ENCODE measurements around the gene RASGRP4. TPM values are rescaled to one million over a fixed set of nuclear protein-coding genes. Genes with fewer than 3 reads are reported as not detected.
"Not testable (repeated sequence)": the region's sequence is repeated elsewhere in the genome, so short reads cannot be mapped to it uniquely, and the experiment has no call there.

RASGRP4 gene, protein sequence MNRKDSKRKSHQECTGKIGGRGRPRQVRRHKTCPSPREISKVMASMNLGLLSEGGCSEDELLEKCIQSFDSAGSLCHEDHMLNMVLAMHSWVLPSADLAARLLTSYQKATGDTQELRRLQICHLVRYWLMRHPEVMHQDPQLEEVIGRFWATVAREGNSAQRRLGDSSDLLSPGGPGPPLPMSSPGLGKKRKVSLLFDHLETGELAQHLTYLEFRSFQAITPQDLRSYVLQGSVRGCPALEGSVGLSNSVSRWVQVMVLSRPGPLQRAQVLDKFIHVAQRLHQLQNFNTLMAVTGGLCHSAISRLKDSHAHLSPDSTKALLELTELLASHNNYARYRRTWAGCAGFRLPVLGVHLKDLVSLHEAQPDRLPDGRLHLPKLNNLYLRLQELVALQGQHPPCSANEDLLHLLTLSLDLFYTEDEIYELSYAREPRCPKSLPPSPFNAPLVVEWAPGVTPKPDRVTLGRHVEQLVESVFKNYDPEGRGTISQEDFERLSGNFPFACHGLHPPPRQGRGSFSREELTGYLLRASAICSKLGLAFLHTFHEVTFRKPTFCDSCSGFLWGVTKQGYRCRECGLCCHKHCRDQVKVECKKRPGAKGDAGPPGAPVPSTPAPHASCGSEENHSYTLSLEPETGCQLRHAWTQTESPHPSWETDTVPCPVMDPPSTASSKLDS
- 1 to 10 TPM; 1.0 to 1.3 TPM for total RNA-seq

DNA sequence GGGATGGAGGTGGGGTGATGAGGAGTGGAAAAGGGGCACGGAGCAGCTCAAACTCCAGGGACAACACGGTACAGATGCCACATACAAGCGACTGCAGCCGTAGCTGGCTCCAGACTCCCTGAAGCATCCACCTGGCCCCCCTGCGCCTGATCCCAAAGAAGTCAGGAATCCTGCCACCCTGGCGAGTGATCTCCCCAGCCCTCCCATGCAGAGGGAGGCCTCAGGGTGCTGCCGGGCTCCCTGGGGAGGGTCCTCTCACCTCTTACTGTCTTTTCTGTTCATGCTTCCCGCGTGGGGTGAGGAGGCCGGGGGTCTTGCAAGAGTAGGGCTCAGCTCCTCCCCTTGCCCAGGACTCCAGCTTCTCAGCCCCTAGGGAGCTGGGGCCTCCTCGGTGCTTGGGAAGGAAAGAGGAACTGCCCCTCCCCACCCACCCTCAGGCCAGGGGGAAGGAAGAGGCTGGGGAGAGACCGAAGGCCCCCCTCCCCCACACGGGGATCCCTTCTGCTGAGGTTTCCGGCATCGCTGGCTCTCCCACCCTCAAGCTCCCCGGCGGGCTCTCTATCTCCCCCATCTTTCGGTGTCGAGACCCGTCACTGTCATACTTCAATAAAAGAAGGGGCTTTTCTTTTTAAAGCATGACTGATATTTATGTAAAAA is at the start of gene RASGRP4:
Gene RASGRP4, minus strand, starts transcription at position 410 of the 657 bp plus-strand sequence. Its CDS starts 128 bp downstream, at position 282.
- CTCF ChIA-PET = interaction anchor here (0.5 to 1.0 kb wide), 3 partner anchors 12 to 88 kb away, joined by 3 to 8 read pairs (median 3); partner anchors contain the start of gene FAM98C
- POLR2A ChIA-PET = interaction anchor here (1.6 kb wide), 1 partner anchor 23 kb away, joined by 3 read pairs; the partner anchor contains the start of gene FAM98C

DNA sequence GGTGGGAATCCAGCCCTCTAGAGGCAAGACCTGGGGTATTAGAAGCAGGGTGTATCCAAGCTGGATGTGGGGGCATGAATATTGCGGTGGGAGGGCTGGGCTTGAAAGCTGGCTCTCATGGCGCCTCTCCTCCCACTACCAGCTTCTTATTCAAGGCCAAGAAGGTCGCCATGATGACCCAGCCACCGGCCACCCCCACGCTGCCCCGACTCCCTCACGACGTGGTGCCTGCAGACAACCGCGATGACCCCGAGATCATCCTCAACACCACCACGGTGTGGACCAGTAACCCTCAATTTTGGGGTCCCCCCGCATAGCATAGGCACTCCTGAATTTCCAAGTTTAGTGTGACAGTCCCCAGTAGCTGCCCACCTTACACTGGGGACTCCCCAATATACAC is 49.2 kb upstream of the RASGRP4 start:
- ChIA-PET CTCF (no interaction called here), POLR2A (no interaction called here)

DNA sequence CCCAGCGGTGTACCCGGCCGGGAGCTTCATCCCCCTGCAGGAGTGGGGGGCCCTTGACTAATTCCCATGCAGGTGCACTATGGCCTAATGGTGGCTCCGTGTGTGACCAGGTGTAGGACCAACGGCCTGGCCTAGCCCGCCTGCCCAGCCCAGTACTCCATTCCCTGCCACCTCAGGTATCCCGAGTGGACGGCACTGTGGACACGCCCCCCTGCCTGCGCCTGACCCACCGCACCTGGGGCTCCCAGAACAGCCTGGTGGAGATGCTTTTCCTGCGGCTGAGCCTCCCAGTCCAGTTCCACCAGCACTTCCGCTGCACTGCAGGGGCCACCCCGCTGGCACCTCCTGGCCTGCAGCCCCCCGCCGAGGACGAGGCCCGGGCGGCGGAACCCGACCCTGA is 47.2 kb upstream of the RASGRP4 start:
- POLR2A ChIA-PET = no interaction called here
- CTCF ChIA-PET = no interaction called here

DNA sequence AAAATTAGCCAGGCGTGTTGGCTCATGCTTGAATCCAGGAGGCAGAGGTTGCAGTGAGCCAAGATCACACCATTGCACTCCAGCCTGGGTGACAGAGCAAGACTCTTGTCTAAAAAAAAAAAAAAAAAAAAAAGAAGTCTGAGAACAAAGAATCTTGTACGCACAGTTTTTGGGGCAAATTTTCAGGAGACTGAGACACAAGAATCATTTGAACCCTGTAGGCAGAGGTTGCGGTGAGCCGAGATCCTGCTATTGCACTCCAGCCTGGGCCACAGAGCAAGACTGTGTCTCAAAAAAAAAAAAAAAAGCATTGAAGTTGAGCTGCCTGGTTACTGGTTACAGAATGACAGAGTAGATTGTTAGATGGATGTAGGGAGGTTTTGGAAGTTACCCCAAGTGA is 46.7 kb upstream of the RASGRP4 start:
- POLR2A ChIA-PET, CTCF ChIA-PET: not testable (repeated sequence)

DNA sequence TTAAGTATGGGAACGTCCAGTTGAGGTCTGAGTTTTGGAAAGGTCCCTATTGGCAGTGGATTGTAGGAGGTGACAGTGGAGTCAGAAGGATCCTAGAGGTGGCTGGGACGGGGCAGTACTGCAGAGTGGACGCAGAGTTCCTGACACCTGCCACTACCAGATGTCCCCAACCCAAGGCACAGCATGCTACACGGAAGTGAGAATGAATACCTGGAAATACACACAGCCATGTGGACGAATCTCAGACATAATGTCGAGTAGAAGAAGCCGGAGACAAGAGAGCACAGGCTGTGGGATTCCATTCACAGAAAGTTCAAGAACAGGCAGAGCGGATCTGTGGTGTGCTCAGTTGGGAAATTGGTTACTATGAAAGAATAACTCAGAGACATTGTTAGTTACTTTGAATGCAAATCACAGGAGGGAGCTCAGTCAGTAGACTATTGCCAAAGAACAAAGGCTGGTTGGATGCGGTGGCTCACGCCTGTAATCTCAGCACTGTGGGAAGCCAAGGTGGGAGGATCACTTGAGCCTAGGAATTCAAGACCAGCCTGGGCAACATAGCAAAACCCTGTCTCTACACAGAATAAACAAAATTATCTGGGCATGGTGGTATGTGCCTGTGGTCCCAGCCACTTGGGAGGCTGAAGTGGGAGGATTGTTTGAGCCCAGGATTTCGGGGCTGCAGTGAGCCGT is 44.9 kb upstream of the RASGRP4 start:
- CTCF ChIA-PET = no interaction called here
- POLR2A ChIA-PET = interaction anchor here (0.6 kb wide), 1 partner anchor 68 kb away, joined by 3 read pairs; the partner anchor contains the start of gene FAM98C

DNA sequence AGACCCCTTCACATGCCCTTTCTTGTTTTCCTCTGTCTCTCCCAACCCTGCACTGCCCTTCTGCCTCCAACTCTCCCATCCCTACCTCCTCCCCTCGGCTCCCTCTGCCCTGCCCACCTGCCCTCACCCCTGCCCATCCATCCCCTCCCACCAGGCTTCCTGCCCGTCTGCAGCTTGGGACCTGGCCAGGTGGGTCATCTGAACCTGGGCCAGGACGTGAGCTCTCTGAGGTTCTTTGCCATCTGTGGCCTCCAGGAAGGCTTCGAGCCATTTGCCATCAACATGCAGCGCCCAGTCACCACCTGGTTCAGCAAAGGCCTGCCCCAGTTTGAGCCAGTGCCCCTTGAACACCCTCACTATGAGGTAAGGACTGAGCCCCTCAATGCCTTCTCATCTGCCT is 43.1 kb upstream of the RASGRP4 start:
- ChIA-PET POLR2A (no interaction called here), CTCF (no interaction called here)

DNA sequence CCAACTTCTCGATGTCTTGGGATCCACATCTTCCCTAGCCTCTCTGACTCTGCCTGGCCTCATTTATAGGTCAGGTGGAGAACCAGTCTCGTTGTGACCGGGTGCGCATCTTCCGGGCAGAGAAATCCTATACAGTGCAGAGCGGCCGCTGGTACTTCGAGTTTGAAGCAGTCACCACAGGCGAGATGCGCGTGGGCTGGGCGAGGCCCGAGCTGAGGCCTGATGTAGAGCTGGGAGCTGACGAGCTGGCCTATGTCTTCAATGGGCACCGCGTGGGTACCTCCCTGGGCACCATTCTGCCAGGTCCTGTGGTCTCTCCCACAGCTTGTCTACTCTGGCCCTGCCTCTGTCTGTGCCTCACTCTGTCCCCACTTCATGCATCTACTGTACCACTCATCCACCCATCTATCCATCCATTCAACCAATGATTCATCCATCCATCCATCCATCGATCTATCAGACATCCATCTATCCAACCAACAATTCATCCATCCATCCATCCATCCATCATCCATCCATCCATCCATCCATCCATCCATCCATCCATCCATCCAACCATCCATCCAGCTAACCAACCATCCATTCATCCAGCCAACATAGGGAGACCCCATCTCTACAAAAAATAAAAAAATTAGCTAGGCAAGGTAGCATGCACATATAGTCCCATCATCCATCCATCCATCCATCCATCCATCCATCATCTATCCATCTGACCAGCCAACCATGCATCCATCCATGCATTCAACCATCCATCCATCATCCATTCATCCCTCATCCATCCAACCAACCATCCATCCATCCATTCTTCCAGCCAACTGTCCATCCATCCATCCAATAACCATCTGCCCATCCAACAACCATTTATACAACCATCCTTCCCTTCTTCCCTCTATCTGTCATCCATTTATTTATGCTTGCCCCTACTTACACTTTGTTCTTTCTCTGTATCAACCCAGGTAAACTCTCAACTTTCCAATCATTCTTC is 41.8 kb upstream of the RASGRP4 start:
- ChIA-PET POLR2A (interaction anchor here (0.6 kb wide), 1 partner anchor 27 kb away, joined by 3 read pairs; no protein-coding TSS in a partner anchor), CTCF (interaction anchor here (0.5 kb wide), 1 partner anchor 232 kb away, joined by 3 read pairs; no protein-coding TSS in a partner anchor)

DNA sequence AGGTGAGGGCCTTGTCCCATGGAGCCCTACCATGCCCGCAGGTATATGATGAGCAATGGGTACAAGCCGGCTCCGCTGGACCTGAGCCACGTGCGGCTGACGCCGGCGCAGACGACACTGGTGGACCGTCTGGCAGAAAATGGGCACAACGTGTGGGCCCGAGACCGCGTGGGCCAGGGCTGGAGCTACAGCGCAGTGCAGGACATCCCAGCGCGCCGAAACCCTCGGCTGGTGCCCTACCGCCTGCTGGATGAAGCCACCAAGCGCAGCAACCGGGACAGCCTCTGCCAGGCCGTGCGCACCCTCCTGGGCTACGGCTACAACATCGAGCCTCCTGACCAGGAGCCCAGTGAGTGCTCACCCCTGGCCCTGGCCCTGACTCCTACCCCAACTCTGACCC is 40.0 kb upstream of the RASGRP4 start:
- ChIA-PET CTCF (no interaction called here), POLR2A (no interaction called here)

DNA sequence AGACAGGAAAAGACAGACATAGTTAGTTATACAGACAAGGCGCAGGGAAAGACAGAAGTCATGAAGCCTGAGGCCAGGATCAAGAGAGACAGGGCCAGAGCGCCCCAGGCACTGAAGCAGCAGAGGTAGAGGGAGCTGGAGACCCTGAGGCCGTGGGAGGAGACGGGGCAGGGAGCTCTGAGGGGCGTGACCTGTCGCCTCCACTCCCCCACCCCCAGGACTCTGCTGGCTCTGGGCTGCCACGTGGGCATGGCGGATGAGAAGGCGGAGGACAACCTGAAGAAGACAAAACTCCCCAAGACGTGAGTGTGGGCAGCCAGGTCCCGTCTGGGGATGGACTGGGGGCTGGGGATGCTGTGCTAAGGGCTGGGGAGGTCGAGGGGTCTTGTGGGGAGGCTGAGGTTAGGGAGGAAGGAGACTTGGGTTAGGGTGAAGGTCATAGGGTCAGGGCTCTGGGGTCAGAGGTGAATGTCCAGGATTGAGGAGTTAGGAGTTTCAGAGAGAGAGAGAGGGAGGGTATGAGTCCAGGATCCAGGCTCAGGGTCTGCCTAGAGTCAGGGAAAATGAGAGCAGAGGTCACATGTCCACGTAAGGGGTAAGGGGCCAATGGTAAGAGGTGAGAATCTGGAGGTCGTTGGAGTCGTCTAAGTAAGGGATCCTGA is 38.5 kb upstream of the RASGRP4 start:
- ChIA-PET CTCF (no interaction called here), POLR2A (no interaction called here)

DNA sequence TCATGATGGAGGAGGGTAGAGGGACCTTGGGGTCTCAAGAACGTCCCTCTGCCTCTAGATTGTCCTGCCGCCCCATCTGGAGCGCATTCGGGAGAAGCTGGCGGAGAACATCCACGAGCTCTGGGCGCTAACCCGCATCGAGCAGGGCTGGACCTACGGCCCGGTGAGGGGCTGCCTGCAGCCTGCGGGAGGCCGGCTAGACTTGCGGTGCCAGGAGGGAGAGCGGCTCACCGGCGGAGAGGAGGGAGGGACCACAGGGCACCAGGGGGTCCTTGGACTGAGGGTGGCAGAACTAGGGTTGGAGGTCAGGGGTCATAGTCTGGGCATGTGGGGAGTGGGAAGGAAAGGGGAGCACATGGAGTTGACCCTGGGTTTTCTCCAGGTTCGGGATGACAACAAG is 37.3 kb upstream of the RASGRP4 start:
- ChIA-PET CTCF (no interaction called here), POLR2A (no interaction called here)

DNA sequence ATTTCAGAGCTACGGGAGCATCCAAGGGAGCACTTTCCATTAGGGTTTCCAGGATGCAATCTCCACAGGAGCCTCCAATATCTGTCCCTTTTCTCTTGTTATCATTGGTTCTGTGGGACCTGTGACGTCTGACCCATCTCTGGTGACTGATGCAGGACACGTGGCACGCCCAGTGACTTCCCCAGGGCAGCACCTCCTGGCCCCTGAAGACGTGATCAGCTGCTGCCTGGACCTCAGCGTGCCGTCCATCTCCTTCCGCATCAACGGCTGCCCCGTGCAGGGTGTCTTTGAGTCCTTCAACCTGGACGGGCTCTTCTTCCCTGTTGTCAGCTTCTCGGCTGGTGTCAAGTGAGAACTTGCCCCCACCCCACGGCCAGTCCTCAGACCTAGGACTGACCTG is 33.0 kb upstream of the RASGRP4 start:
- POLR2A ChIA-PET = no interaction called here
- CTCF ChIA-PET = no interaction called here

DNA sequence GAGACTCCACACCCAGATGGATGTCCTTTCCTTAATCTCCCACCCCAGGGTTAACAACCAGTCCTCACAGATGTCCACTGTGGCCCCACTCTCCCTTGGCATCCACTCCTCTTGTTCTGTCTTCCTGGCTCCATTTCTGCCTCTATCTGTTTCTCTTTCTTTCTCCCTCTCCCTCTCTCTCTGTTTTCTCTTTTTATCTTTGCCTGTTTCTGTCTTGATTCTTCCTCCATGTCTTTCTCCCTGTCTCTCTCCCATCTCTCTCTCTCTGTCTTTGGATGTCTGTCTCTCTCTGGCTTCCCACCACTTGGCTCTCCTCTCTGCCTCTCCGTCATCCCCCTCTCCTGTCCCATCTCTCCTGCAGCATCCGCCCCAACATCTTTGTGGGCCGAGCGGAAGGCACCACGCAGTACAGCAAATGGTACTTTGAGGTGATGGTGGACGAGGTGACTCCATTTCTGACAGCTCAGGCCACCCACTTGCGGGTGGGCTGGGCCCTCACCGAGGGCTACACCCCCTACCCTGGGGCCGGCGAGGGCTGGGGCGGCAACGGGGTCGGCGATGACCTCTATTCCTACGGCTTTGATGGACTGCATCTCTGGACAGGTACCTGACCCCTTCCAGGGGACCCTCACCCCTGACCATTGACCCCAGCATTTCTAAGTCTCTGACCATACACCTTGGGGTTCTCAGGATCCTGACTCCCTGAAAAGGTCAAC is 31.8 kb upstream of the RASGRP4 start:
- ChIA-PET POLR2A (no interaction called here), CTCF (no interaction called here)

DNA sequence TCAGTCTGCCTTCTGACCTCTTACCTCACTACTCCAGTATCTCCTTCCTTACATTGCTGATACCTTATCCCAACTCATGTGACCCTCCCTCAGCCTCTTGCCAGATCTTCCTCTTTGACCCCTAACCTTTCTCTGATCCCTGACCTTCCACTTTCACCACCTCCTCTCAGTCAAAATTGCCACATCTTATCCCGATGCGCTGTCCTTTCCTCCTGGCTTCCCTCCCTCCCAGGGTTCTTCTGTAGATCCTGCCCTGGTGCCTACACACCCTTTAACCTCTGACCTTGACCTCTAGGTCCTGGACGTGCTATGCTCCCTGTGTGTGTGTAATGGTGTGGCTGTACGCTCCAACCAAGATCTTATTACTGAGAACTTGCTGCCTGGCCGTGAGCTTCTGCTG is 31.2 kb upstream of the RASGRP4 start:
- ChIA-PET POLR2A (no interaction called here), CTCF (no interaction called here)

DNA sequence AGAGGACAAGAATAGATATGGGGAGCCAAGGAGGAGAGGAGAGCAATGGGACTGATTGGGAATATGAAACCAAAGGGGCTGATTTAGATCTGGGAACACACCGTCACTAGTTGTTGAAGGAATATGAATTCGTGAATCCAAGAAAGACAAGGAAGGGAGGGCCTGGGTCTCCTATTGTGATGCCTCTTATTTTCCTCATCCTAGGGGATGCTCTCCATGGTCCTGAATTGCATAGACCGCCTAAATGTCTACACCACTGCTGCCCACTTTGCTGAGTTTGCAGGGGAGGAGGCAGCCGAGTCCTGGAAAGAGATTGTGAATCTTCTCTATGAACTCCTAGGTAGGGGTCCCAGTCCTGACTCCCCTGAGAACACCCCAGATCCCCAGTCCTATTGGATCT is 29.0 kb upstream of the RASGRP4 start:
- CTCF ChIA-PET = no interaction called here
- POLR2A ChIA-PET = no interaction called here

DNA sequence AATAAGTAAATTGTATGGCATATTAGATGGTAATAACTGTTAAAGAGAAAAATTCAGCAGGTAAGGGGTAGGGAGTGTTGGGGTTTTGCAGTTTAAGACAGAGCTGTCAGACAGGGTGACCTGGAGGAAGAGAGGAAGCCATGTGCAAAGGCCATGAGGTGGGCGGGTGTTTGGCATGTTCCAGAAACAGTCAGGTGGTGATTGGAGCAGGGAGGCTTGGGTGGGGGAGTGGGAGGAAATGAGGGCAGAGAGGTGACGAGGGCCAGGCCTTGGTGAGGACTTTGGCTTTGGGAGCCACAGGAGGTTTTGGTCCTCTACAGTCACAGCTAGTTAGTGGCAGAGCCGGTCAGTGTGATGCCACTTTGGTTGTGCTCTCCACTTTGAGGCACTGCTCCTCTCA is 27.6 kb upstream of the RASGRP4 start:
- POLR2A ChIA-PET = no interaction called here

DNA sequence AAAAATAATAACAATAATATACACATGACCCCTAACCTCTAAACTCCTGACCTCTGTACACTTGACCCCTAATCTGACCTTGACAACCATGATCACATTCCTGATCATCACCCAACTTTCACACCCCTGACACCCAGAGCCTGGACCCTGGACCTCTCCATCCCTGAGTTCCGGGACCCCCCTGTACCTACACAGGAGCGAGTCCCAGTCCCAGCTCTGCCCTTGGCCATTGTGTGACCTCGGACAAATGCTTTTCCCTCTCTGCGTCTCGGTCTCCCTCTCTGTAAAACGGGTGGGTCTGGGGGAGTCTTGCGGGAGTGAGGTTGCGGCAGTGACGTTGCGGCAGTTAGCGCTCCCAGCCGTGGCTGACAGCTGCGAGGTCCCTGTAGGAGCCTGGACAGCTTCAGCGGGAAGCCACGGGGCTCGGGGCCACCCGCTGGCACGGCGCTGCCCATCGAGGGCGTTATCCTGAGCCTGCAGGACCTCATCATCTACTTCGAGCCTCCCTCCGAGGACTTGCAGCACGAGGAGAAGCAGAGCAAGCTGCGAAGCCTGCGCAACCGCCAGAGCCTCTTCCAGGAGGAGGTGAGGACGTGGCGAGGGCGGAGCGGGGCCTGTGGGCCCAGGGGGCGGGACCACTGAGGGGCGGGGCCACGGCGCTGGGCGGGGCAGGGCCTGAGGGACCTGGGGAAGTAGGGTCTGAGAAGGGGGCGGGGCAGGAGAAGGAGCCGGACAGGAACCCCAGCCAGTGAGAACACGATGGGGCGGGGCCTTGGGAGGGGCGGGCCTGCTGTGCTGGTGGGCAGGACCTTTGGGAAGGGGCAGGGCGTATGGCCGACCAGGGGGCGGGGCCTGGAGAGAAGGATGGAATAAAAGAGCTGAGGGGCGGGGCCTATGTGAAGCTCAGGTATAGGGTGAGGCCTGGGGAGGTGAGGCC is 26.7 kb upstream of the RASGRP4 start:
- CTCF ChIA-PET = no interaction called here
- POLR2A ChIA-PET = no interaction called here

More for the DNA sequence above, 27.6 kb upstream of the RASGRP4 start:
- CTCF ChIA-PET = no interaction called here

DNA sequence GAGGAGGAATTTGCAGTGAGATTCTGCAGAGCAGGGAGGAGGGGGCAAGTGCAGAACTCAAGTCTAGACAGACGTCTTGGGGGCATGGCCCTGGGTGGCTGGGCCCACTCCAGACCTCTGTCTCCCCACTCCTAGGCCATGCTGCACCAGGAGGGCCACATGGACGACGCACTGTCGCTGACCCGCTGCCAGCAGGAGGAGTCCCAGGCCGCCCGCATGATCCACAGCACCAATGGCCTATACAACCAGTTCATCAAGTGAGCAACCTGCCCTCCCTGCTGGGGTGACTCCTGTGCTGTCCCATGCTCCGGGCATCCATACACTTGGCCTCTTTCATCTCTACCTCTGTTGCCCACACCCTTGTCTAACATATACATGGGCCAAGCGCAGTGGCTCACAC is 25.6 kb upstream of the RASGRP4 start:
- ChIA-PET CTCF (no interaction called here), POLR2A (interaction anchor here (0.6 kb wide), 1 partner anchor 297 kb away, joined by 4 read pairs; no protein-coding TSS in a partner anchor)
